GM12878 (cell line): ENCODE measurements around the gene SNRNP35. TPM values are rescaled to one million over a fixed set of nuclear protein-coding genes. Genes with fewer than 3 reads are reported as not detected.

Experiments
- ATAC-seq: fragments of 200-7000 bp; cut with Tn5 transposase; 3 replicates; pipeline ENCODE4 v1.9.1; 2020; ENCODE audit warnings: mild to moderate bottlenecking, moderate library complexity
- BruUV-seq: library from RNA; stranded (reverse); fragments of 400-500 nt; replicated peaks from 2 replicates; lab custom pipeline; 2021; lab: Mats Ljungman, UMichigan
- CTCF ChIA-PET: fragments of 300-600 bp; sonication (Branson Sonifier 250); formaldehyde crosslinking; extraction: SDS; loops from one replicate; lab custom pipeline; 2021; ENCODE audit warnings: inconsistent platforms; lab: Yijun Ruan, JAX
- POLR2A ChIA-PET: fragments of 350-600 bp; formaldehyde crosslinking; extraction: SDS; loops from one replicate; lab custom pipeline; 2021; ENCODE audit warnings: inconsistent platforms; lab: Charles Lee
- RAD21 ChIA-PET: fragments of 300-600 bp; sonication (Branson Sonifier 250); formaldehyde crosslinking; loops from one replicate; lab custom pipeline; 2023; ENCODE audit warnings: antibody characterized with exemption; ENCODE audit not compliant: unreplicated experiment; lab: Charles Lee
- SMC1A ChIA-PET: fragments of 300-600 bp; sonication (Branson Sonifier 250); formaldehyde crosslinking; loops from one replicate; lab custom pipeline; 2023; ENCODE audit not compliant: unreplicated experiment, uncharacterized antibody; lab: Charles Lee
- DNase-seq: peaks from one replicate; pipeline ENCODE4 v3.0.0-alpha.2; 2011; ENCODE audit warnings: low read depth, low spot score
- FAIRE-seq: peaks from 3 replicates; lab custom pipeline; 2011; peaks lifted over from hg19 to GRCh38; lab: Jason Lieb, UNC
- H2AFZ ChIP-seq: 2 replicates; pipeline ENCODE4 v1.6.0; 2011; ENCODE audit warnings: low read depth, low read length, control low read depth; ENCODE audit not compliant: control insufficient read depth
- H3K27ac ChIP-seq: 2 replicates; pipeline ENCODE4 v1.5.1; 2011; ENCODE audit warnings: control low read depth; ENCODE audit not compliant: control insufficient read depth, insufficient read depth
- H3K27me3 ChIP-seq, 2 experiments: replicated peaks in 1 of 2; 2 replicates each; pipeline versions ENCODE4 v1.6.0 to v1.6.1; 2011; ENCODE audit warnings: low read length in 1 of 2; ENCODE audit not compliant: control insufficient read depth in 2 of 2, insufficient read depth in 2 of 2
- H3K36me3 ChIP-seq, 2 experiments: 2 replicates each; pipeline ENCODE4 v1.5.1; 2011; ENCODE audit warnings: low read length in 1 of 2; ENCODE audit not compliant: control insufficient read depth in 2 of 2, insufficient read depth in 2 of 2
- H3K4me1 ChIP-seq: 2 replicates; pipeline ENCODE4 v1.6.1; 2011; ENCODE audit warnings: mild to moderate bottlenecking, low read length, moderate library complexity, mixed read lengths; ENCODE audit not compliant: control insufficient read depth, insufficient read depth
- H3K4me2 ChIP-seq: 2 replicates; pipeline ENCODE4 v1.6.0; 2011; ENCODE audit warnings: control low read depth; ENCODE audit not compliant: control insufficient read depth, insufficient read depth
- H3K4me3 ChIP-seq: fragments of 200-600 bp; sonication (generic); 2 replicates; pipeline ENCODE4 v1.5.1; 2016
- H3K79me2 ChIP-seq: 2 replicates; pipeline ENCODE4 v1.6.0; 2011; ENCODE audit warnings: low read length; ENCODE audit not compliant: control insufficient read depth, insufficient read depth
- H3K9ac ChIP-seq: 2 replicates; pipeline ENCODE4 v1.8.0; 2011; ENCODE audit warnings: low read length, control low read depth, mixed read lengths; ENCODE audit not compliant: control insufficient read depth, insufficient read depth
- H3K9me3 ChIP-seq: replicated peaks from 3 replicates; pipeline ENCODE4 v1.5.1; 2011; ENCODE audit warnings: mild to moderate bottlenecking, low read length; ENCODE audit not compliant: control insufficient read depth, insufficient read depth
- H4K20me1 ChIP-seq: 2 replicates; pipeline ENCODE4 v1.6.0; 2011; ENCODE audit not compliant: control insufficient read depth, insufficient read depth
- DPF2 ChIP-seq: fragments of 450-650 bp; IDR thresholded peaks from 2 replicates; pipeline ENCODE4 v1.6.1; 2017; ENCODE audit warnings: mild to moderate bottlenecking
- GABPA ChIP-seq: IDR thresholded peaks from 2 replicates; pipeline ENCODE4 v1.6.1; 2014; ENCODE audit warnings: antibody characterized with exemption, low read depth, mild to moderate bottlenecking, inconsistent platforms
- MLLT1 ChIP-seq: fragments of 450-650 bp; IDR thresholded peaks from 2 replicates; pipeline ENCODE4 v1.6.1; 2016; ENCODE audit warnings: mild to moderate bottlenecking
- MTA2 ChIP-seq: fragments of 450-650 bp; IDR thresholded peaks from 2 replicates; pipeline ENCODE4 v1.6.1; 2016; ENCODE audit warnings: low read depth, mild to moderate bottlenecking, moderate library complexity
- NBN ChIP-seq: fragments of 450-650 bp; IDR thresholded peaks from 2 replicates; pipeline ENCODE4 v1.6.1; 2016
- NFYA ChIP-seq: IDR thresholded peaks from 2 replicates; pipeline ENCODE4 v1.6.1; 2011; ENCODE audit warnings: low read depth, mild to moderate bottlenecking, low read length, improper control_type of control experiment, borderline replicate concordance
- RAD21 ChIP-seq: IDR thresholded peaks from 2 replicates; pipeline ENCODE4 v1.6.1; 2011; ENCODE audit warnings: mild to moderate bottlenecking, low read depth, low read length, moderate library complexity; ENCODE audit not compliant: insufficient read depth
- RAD51 ChIP-seq: fragments of 450-650 bp; IDR thresholded peaks from 2 replicates; pipeline ENCODE4 v1.6.1; 2016; ENCODE audit warnings: moderate library complexity, mild to moderate bottlenecking, inconsistent platforms
- SKIL ChIP-seq: fragments of 450-650 bp; IDR thresholded peaks from 2 replicates; pipeline ENCODE4 v1.6.1; 2017; ENCODE audit warnings: mild to moderate bottlenecking, low read depth, inconsistent platforms; ENCODE audit not compliant: poor library complexity, severe bottlenecking
- SMC3 ChIP-seq: IDR thresholded peaks from 2 replicates; pipeline ENCODE4 v1.6.1; 2011; ENCODE audit warnings: low read length, improper control_type of control experiment, borderline replicate concordance
- SRF ChIP-seq, 2 experiments: IDR thresholded peaks; 2 replicates each; pipeline ENCODE4 v1.6.1; 2011; ENCODE audit warnings: low read depth in 2 of 2, low read length in 2 of 2, mild to moderate bottlenecking in 1 of 2, moderate library complexity in 1 of 2
- TBL1XR1 ChIP-seq: IDR thresholded peaks from 2 replicates; pipeline ENCODE4 v1.6.1; 2012; ENCODE audit warnings: low read depth, low read length, improper control_type of control experiment
- TCF7 ChIP-seq: IDR thresholded peaks from 2 replicates; pipeline ENCODE4 v1.6.1; 2014; ENCODE audit warnings: antibody characterized with exemption, borderline replicate concordance
- ZBTB11 ChIP-seq: fragments of 450-650 bp; formaldehyde crosslinking; IDR thresholded peaks from 2 replicates; pipeline ENCODE4 v1.5.0; 2022; ENCODE audit warnings: mild to moderate bottlenecking, missing genetic modification characterization
- ZZZ3 ChIP-seq: IDR thresholded peaks from 2 replicates; pipeline ENCODE4 v1.6.1; 2011; ENCODE audit warnings: low read depth; ENCODE audit not compliant: control insufficient read depth, insufficient read length
- WGBS: methylation state at CpG from one replicate; pipeline ENCODE4 v1.1.6; 2016; ENCODE audit warnings: low lambda C conversion rate; ENCODE audit not compliant: insufficient replicate concordance, insufficient coverage; ENCODE audit errors: missing lambda C conversion rate; 5-methylcytosine and 5-hydroxymethylcytosine counted together
- in situ Hi-C: fragments of 300-500 bp; cut with MboI; formaldehyde crosslinking; loops from 9 replicates; pipeline ENCODE4 v1.14.3; 2018; ENCODE audit warnings: mixed read lengths
- intact Hi-C: fragments of 100-400 bp; cut with micrococcal nuclease; formaldehyde crosslinking; loops from one replicate; pipeline ENCODE4 v1.14.2; 2022; ENCODE audit not compliant: unreplicated experiment
- polyA plus RNA-seq, 11 experiments: library from polyadenylated mRNA; depleted of rRNA in 4 of 11; unstranded in 6 of 11; stranded (reverse) in 5 of 11; fragments of >200 nt; fragmentation: Nextera tagmentation in 4 of 11; fragmentation: Illumina TruSeq in 1 of 11; extraction: Ambion mirVana in 4 of 11; extraction: Trizol in 1 of 11; gene quantifications; 1 replicate in 1 of 11; 2 replicates in 10 of 11; pipeline versions ENCODE4 v1.2.1 to v1.2.3, GENCODE V29; 2011 to 2016; ENCODE audit warnings: inconsistent platforms in 2 of 11, missing spikeins in 2 of 11, low read depth in 1 of 11
- total RNA-seq, 4 experiments: library from RNA; depleted of rRNA in 3 of 4; stranded (reverse); fragments of >200 nt in 3 of 4; fragmentation: Illumina TruSeq in 1 of 4; extraction: Trizol in 1 of 4; gene quantifications; 2 replicates each; pipeline versions ENCODE4 v1.2.1 to v1.2.3, GENCODE V29; 2013 to 2021

SNRNP35 gene
- total and polyA plus RNA-seq, 10 of the 15 experiments (the other 5 are each of a cell fraction or from before 2014, with no cell fraction given) = 21.6 to 49.6 (median 29.0) TPM

GRCh38 chr12:123465084-123465483 is 7.1 kb downstream of the SNRNP35 start (continued):
- TF ChIP-seq MTA2 (no peak), NBN (no peak), TCF7 (no peak), ZBTB11 (no peak), NFYA (no peak), ZZZ3 (no peak), SRF (IDR thresholded peaks at IDR 0.05; ENCODE audit: low read depth in 2 of 2, low read length in 2 of 2) (no peak), RAD51 (no peak)

GRCh38 chr12:123468786-123469185 is 10.8 kb downstream of the SNRNP35 start:
- POLR2A ChIA-PET = interaction anchor here (0.6 kb wide), 4 partner anchors 8 to 107 kb away, joined by 3 to 10 read pairs (median 4); no protein-coding TSS in a partner anchor
- peak; percentile 77 for TF ChIP-seq RAD21
- no peak for TF ChIP-seq DPF2
- peak; percentile 77 for TF ChIP-seq SMC3
- TF ChIP-seq SKIL = no peak
- no peak for TF ChIP-seq MLLT1
- no peak for TF ChIP-seq GABPA
- TF ChIP-seq TBL1XR1 = no peak

More at GRCh38 chr12:123468786-123469185, 10.8 kb downstream of the SNRNP35 start:
- WGBS = 0% methylated on average over 1 of the region's 1 CpG
- H3K4me2 ChIP-seq = no peak overlapping the region
- H3K9ac ChIP-seq = no peak overlapping the region
- in situ Hi-C loops (no loop called here), intact Hi-C loops (loop anchor here (2.0 kb wide), 1 partner anchor 198 kb away; the partner anchor contains the start of gene CDK2AP1)
- CTCF ChIA-PET = interaction anchor here (0.6 to 2.4 kb wide), 18 partner anchors 9 to 144 kb away, joined by 3 to 9 read pairs (median 3); partner anchors contain the start of genes KMT5A and RILPL2
- H4K20me1 ChIP-seq = no peaks in the 10 kb centered on the region
- DNase-seq = peak; percentile 48
- H3K27ac ChIP-seq = no peak overlapping the region
- RAD21 ChIA-PET = interaction anchor here (0.5 to 1.5 kb wide), 11 partner anchors 9 to 198 kb away, joined by 3 to 5 read pairs (median 4); no protein-coding TSS in a partner anchor
- peaks cover 13% of the 10 kb centered on the region for H3K79me2 ChIP-seq
- no peak overlapping the region for H2AFZ ChIP-seq
- SMC1A ChIA-PET = interaction anchor here (0.6 to 1.7 kb wide), 15 partner anchors 9 to 587 kb away, joined by 3 to 13 read pairs (median 4); partner anchors contain the start of gene KMT5A
- no peaks in the 10 kb centered on the region for H3K4me1 ChIP-seq
- peak; percentile 23 for FAIRE-seq
- ATAC-seq = peak; percentile 99
- no TSS peak for BruUV-seq
- H3K27me3 ChIP-seq = no peaks in the 10 kb centered on the region
- no peaks in the 10 kb centered on the region for H3K9me3 ChIP-seq
- no peak overlapping the region for H3K4me3 ChIP-seq
- H3K36me3 ChIP-seq = peaks cover 0 to 6% of the 10 kb centered on the region in 2 experiments; a peak in 3 of 4 replicates
